ENCODE results near the gene PIGK.
"Not testable (repeated sequence)": the region's sequence is repeated elsewhere in the genome, so short reads cannot be mapped to it uniquely, and the experiment has no call there.

Gene PIGK

DNA sequence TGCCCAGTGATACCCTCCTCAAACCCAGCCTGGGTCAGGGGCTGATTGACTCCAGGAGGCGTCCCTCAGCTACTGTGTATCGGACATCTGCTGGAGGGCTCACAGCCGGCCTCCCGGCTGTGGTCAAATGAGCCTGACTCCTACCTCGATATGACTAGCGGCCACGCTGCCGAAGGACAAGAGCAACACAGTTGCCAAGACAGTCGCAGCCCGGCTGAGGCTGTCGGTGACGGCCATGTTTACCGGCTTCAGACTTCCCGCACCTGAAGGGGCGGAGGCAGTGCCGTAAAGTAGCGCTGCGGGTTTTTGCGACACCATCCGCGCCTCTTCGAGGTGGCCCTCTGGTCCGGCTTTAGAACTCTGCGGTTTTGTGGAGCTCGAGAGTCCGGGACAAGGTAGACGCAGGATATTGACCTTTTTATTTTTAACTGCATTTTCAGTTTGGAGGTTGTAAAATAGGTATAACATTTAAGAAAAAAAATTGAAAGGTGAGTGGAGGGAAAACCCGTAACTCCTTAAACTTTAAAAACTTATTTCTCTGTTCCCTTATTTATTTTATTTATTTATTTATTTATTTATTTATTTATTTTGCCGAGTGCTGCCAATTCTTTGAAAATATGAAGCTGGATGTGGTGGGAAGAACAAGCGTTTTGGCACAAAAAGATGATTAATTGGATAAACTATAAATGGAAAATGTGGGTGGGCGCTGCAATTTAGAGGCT lies at the start of gene PIGK:
TSS of gene PIGK (minus strand) at position 265 of the 722 bp plus-strand sequence. CDS start at position 237, 28 bp downstream.
- peak; percentile 70 to 89 (median 73) for DNase-seq (ENCODE audit: low read depth in 3 of 3)

- DNase-seq (ENCODE audit: low read depth in 3 of 3): no peak
Observed at GRCh38 chr1:77267035-77267434, 47.8 kb upstream of the PIGK start.

DNA sequence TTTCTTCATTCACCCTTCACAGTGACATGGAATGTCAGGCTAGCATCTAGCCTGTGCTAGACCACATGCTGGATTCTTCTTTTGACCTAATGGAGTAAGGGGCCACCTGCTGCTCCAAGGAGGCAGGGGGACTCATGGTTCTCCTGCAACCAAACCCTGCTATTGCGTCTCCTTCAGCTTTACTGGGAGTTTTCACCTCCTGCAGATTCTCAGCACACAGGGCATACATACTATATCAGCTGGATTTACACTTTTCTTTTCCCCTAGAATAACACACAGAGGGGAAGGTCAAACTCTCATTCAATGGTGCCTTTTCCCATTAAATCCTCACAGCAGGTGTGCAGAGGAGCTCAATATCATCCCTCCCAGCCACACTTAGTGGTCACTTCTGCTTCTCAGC lies 46.0 kb upstream of the PIGK start:
- DNase-seq (ENCODE audit: low read depth in 3 of 3): no peak

- no peak for DNase-seq (ENCODE audit: low read depth in 3 of 3)
Observed at GRCh38 chr1:77263708-77264107, 44.5 kb upstream of the PIGK start.

- no peak for DNase-seq (ENCODE audit: low read depth in 3 of 3)
Observed at GRCh38 chr1:77253211-77253610, 34.0 kb upstream of the PIGK start.

DNA sequence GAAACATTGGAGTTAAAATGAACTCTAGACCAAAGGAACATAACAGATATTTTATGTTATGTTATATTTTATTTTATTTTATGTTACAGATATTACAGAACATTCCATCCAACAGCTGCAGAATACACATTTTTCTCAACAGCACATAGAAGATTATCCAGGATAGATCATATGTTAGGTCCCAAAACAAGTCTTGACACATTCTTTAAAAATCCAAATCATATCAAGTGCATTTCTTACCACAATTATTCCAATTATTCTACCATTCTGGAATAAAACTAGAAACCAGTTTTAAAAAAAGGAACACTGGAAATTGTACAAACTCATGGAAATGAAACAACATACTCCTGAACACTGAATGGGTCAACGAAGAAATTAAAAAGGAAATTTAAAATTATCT lies 30.9 kb upstream of the PIGK start:
- no peak for DNase-seq (ENCODE audit: low read depth in 3 of 3)

GRCh38 chr1:77245830-77246229 lies 26.6 kb upstream of the PIGK start:
- DNase-seq (ENCODE audit: low read depth in 3 of 3): no peak

GRCh38 chr1:77239311-77239710 lies 20.1 kb upstream of the PIGK start:
- DNase-seq (ENCODE audit: low read depth in 3 of 3): no peak

DNA sequence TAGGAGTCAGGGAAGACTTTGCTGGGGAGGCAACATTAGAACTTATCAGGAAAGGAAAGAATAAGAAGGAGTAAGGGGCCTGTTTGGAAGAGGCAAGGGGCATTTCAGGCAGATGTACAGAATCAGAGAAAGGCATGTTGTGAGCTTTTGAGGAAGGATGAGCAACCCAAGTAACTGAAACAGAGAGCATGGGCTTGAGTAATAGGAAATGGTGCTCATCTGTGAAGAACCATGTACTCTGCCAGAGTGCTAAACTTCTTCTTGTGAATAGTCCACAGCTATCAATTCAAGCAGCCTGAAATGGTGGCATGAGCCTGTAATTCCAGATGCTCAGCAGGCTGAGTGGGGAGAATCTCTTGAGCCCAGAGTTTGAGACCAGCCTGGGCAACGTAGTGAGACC lies 19.2 kb upstream of the PIGK start:
- DNase-seq (ENCODE audit: low read depth in 3 of 3): no peak

- DNase-seq (ENCODE audit: low read depth in 3 of 3): no peak
Observed at GRCh38 chr1:77234943-77235342, 15.7 kb upstream of the PIGK start.

DNA sequence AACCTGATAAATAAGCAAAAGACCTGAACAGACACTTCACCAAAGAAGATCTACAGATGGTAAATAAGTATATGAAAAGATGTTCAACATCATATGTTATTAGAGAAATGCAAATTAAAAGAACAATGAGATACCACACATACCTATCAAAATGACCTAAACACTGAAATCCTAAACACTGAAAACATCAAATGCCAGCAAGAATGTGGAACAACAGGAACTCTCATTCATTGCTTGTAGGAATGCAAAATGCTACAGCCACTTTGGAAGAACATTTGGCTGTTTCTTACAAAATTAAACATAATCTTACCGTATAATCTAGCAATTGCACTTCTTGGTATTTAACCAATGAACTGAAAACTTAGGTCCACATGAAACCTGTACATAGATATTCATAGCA lies 14.9 kb upstream of the PIGK start:
- DNase-seq (ENCODE audit: low read depth in 3 of 3): no peak

- no peak for DNase-seq (ENCODE audit: low read depth in 3 of 3)
Observed at GRCh38 chr1:77232829-77233228, 13.6 kb upstream of the PIGK start.

DNA sequence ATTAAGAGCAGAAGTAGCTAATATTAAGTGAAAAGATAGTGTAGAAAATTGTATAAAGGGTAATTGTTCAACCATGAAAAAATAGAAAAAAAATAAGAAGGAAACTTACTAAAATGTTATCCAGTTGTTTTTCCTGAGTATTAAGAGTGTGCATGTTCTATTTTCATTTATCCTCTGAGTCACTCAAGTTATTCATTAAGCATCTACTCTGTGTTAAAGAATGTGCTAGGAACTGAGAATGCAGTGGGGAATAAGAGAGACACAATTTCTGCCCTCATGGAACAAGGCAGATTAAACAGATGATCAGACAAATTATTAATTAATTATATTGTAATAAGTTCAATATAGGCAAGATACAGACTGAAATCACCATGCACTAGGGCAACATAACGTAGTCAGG lies 10.8 kb upstream of the PIGK start:
- DNase-seq (ENCODE audit: low read depth in 3 of 3): no peak

- DNase-seq (ENCODE audit: low read depth in 3 of 3): no peak
Observed at GRCh38 chr1:77228836-77229235, 9.6 kb upstream of the PIGK start.

GRCh38 chr1:77227381-77227780 lies 8.2 kb upstream of the PIGK start:
- no peak for DNase-seq (ENCODE audit: low read depth in 3 of 3)

DNA sequence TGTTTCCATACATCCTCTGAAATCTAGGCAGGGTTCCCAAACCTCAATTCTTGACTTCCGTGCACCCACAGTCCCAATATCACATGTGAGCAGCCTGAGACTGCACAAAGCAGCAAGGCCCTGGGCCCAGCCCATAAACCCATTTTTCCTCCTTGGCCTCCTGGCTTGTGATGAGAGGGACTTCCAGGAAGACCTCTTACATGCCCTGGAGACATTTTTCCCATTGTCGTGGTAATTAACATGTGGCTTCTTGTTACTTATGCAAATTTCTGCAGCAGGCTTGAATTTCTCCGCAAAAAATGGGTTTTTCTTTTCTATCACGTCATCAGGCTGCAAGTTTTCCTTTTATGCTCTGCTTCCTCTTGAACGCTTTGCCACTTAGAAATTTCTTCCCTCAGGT lies 3.3 kb upstream of the PIGK start:
- no peak for DNase-seq (ENCODE audit: low read depth in 3 of 3)

DNA sequence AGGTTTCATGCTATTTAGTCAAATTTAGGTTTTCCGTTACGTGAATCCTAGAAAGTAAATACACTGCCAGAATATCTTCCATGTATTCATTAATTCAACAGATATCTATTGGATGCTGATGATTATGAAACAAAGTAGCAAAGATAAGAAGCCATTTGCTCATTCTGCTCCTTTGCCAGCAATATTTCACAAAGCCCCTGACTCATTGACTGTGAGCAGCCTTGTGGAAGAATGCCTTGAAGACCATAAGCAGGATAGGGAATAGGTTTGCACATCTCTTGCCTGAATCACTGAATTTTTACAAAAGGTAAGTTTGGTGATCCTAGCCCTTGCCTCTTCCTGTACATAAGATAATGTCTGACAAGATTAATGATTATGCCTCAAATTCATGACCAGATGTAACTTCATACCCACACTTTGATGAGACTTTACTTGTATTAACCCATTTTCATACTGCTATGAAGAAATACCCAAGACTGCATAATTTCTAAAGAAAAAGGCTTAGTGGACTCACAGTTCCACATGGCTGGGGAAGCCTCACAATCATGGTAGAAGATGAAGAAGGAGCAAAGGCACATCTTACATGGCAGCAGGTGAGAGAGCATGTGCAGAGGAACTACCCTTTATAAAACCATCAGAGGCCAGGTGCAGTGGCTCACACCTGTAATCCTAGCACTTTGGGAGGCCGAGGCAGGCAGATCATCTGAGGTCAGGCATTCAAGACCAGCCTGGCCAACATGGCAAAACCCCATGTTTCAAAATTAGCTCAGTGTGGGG lies 1.6 kb upstream of the PIGK start:
- DNase-seq (ENCODE audit: low read depth in 3 of 3): no peak

- no peak for DNase-seq (ENCODE audit: low read depth in 3 of 3)
Observed at GRCh38 chr1:77218477-77219165, 609 bp downstream of the PIGK start.

GRCh38 chr1:77204043-77204442 lies 15.2 kb downstream of the PIGK start:
- not testable (repeated sequence) for DNase-seq (ENCODE audit: low read depth in 3 of 3)

GRCh38 chr1:77202751-77203150 lies 16.5 kb downstream of the PIGK start:
- no peak for DNase-seq (ENCODE audit: low read depth in 3 of 3)

DNA sequence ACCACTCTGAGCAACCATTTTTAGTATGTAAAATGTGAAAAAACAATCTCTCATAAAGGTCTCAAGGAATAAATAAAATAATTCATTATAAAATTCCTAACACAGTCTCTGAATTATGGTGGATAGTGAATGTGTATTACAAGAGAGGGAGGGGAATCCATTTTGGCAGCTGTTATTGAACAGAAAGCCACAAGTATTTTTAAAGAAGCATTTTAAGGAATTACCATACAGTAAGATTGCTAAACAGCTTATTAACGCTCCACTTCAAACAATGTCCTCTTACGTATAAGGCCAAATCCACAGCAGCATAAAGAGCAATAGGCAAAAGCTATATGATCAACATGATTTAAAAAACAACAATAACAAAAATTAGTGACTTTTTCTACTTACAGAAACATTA lies 18.4 kb downstream of the PIGK start:
- DNase-seq (ENCODE audit: low read depth in 3 of 3): no peak

DNA sequence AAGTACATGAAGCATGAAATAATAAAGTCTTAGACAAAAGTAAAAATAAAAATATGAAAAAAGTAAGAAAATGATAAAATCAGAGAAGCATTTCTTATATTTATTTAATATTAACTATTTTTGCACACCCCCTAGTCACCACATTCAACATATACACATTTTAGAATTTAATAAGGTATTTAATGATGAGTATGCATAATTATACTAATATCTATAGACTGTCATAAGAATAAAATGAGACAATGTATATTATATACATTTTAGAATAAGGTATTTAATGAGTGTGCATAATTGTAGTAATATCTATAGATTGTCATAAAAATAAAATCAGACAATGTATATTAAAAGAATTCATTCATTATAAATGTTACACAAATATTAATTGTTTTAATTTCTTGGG lies 18.9 kb downstream of the PIGK start:
- no peak for DNase-seq (ENCODE audit: low read depth in 3 of 3)

GRCh38 chr1:77197351-77197750 lies 21.9 kb downstream of the PIGK start:
- DNase-seq (ENCODE audit: low read depth in 3 of 3): no peak
